ENCODE measurements around the gene RGP1.
A peak's percentile ranks its signal among the peaks of the same experiment; 100 is the strongest.

The RGP1 gene
- long read RNA-seq, donor 1, full-length matches to known transcripts, result 4 of 4 reads
- long read RNA-seq, donor 1, partial matches to known transcripts, result 0 of 4 reads
- long read RNA-seq, donor 1, other reads (novel, unspliced or antisense), result 0 of 4 reads
- long read RNA-seq, donor 2, full-length matches to known transcripts, result 1 of 1 reads
- long read RNA-seq, donor 2, partial matches to known transcripts, result 0 of 1 reads
- long read RNA-seq, donor 2, other reads (novel, unspliced or antisense), result 0 of 1 reads
- long read RNA-seq, donor 3, full-length matches to known transcripts, result 3 of 3 reads
- long read RNA-seq, donor 3, partial matches to known transcripts, result 0 of 3 reads
- long read RNA-seq, donor 3, other reads (novel, unspliced or antisense), result 0 of 3 reads
- long read RNA-seq, donor 4, full-length matches to known transcripts, result 5 of 5 reads
- long read RNA-seq, donor 4, partial matches to known transcripts, result 0 of 5 reads
- long read RNA-seq, donor 4, other reads (novel, unspliced or antisense), result 0 of 5 reads
- long read RNA-seq, donor 5, full-length matches to known transcripts, result 4 of 11 reads
- long read RNA-seq, donor 5, partial matches to known transcripts, result 7 of 11 reads
- long read RNA-seq, donor 5, other reads (novel, unspliced or antisense), result 0 of 11 reads
- long read RNA-seq, donor 6, full-length matches to known transcripts, result 5 of 5 reads
- long read RNA-seq, donor 6, partial matches to known transcripts, result 0 of 5 reads
- long read RNA-seq, donor 6, other reads (novel, unspliced or antisense), result 0 of 5 reads
- long read RNA-seq, donor 7, full-length matches to known transcripts, result 8 of 8 reads
- long read RNA-seq, donor 7, partial matches to known transcripts, result 0 of 8 reads
- long read RNA-seq, donor 7, other reads (novel, unspliced or antisense), result 0 of 8 reads
- long read RNA-seq, donor 8, full-length matches to known transcripts, result 3 of 3 reads
- long read RNA-seq, donor 8, partial matches to known transcripts, result 0 of 3 reads
- long read RNA-seq, donor 8, other reads (novel, unspliced or antisense), result 0 of 3 reads

- DNase-seq, result peak; percentile 86
Measured at GRCh38 chr9:35748858-35749514, at the start of gene RGP1, which contains the start of gene GBA2. RGP1 (plus strand) TSS chr9:35749287; CDS start chr9:35749756, 469 bp downstream. GBA2 (minus strand) TSS chr9:35749228; CDS start chr9:35748704, 524 bp downstream.

- no peak for DNase-seq
Measured at GRCh38 chr9:35700031-35700430, 49.1 kb upstream of the RGP1 start.

- DNase-seq, result no peak
Measured at GRCh38 chr9:35700942-35701341, 48.1 kb upstream of the RGP1 start.

- DNase-seq, result no peak
Measured at GRCh38 chr9:35702696-35703095, 46.4 kb upstream of the RGP1 start.

- no peak for DNase-seq
Measured at GRCh38 chr9:35703906-35704672, 45.0 kb upstream of the RGP1 start.

GRCh38 chr9:35705372-35705771 is 43.7 kb upstream of the RGP1 start:
- no peak for DNase-seq

- no peak for DNase-seq
Measured at GRCh38 chr9:35705836-35706430, 43.2 kb upstream of the RGP1 start.

- DNase-seq, result no peak
Measured at GRCh38 chr9:35706951-35707350, 42.1 kb upstream of the RGP1 start.

GRCh38 chr9:35708146-35708545 is 40.9 kb upstream of the RGP1 start:
- no peak for DNase-seq

GRCh38 chr9:35710818-35711500 is 38.1 kb upstream of the RGP1 start:
- DNase-seq, result no peak

- DNase-seq, result peak; percentile 26
Measured at GRCh38 chr9:35711501-35712428, 37.3 kb upstream of the RGP1 start.

GRCh38 chr9:35712762-35713400 is 36.2 kb upstream of the RGP1 start:
- DNase-seq, result no peak

GRCh38 chr9:35713578-35713977 is 35.5 kb upstream of the RGP1 start:
- no peak for DNase-seq

GRCh38 chr9:35714123-35714522 is 35.0 kb upstream of the RGP1 start:
- DNase-seq, result no peak

GRCh38 chr9:35714579-35715252 is 34.4 kb upstream of the RGP1 start:
- no peak for DNase-seq

- DNase-seq, result no peak
Measured at GRCh38 chr9:35716230-35716629, 32.9 kb upstream of the RGP1 start.

- no peak for DNase-seq
Measured at GRCh38 chr9:35717132-35717870, 31.8 kb upstream of the RGP1 start.

Measured in right kidney (tissue), 9 donors.